GM13977 (cell line): ENCODE data around the gene STK32B.

Experiments
- DNase-seq: peaks from one replicate; pipeline ENCODE4 v3.0.0; 2012; ENCODE audit warnings: low spot score
- CTCF ChIP-seq: IDR thresholded peaks from 2 replicates; pipeline ENCODE4 v1.5.1; 2012; ENCODE audit warnings: mild to moderate bottlenecking, control low read depth; ENCODE audit not compliant: insufficient read depth; ENCODE audit errors: extremely low read depth, missing control alignments
- in situ Hi-C: fragments of 300-500 bp; cut with MboI; formaldehyde crosslinking; loops from one replicate; pipeline ENCODE4 v1.12.0; 2022; ENCODE audit warnings: low sequenced_read_pairs, low pct_unique_long_range_greater_than_20kb, mixed read lengths, inconsistent platforms; ENCODE audit not compliant: unreplicated experiment

Gene STK32B

GRCh38 chr4:5322321-5322720, 271.0 kb downstream of the STK32B start:
- DNase-seq: no peak
- in situ Hi-C loops: no loop called here
- no peak for TF ChIP-seq CTCF

GRCh38 chr4:5330339-5330989, 279.2 kb downstream of the STK32B start:
- in situ Hi-C loops: no loop called here
- TF ChIP-seq CTCF: no peak

GRCh38 chr4:5337731-5338130, 286.5 kb downstream of the STK32B start:
- in situ Hi-C loops: no loop called here
- no peak for TF ChIP-seq CTCF

More at GRCh38 chr4:5330339-5330989, 279.2 kb downstream of the STK32B start:
- DNase-seq: no peak

GRCh38 chr4:5338531-5338930, 287.3 kb downstream of the STK32B start:
- no peak for DNase-seq
- in situ Hi-C loops: no loop called here
- no peak for TF ChIP-seq CTCF

More at GRCh38 chr4:5337731-5338130, 286.5 kb downstream of the STK32B start:
- no peak for DNase-seq

- DNase-seq: no peak
- TF ChIP-seq CTCF: no peak
- in situ Hi-C loops: no loop called here
These were observed 289.7 kb downstream of the STK32B start for GRCh38 chr4:5340991-5341451.

GRCh38 chr4:5341526-5341925, 290.2 kb downstream of the STK32B start:
- in situ Hi-C loops: no loop called here
- TF ChIP-seq CTCF: no peak
- no peak for DNase-seq
